ENCODE data around the gene SLC25A22.

- TF ChIP-seq CTCF (conservative IDR thresholded peaks at IDR 0.05; ENCODE audit: low read depth, low read length) (no peak), EZH2phosphoT487 (IDR thresholded peaks at IDR 0.05; ENCODE audit: borderline replicate concordance, low read length) (no peak)
These were observed 36.5 kb downstream of the SLC25A22 start for GRCh38 chr11:761526-762108.

All from PC-3 (cell line).